DOHH2 (cell line): ENCODE results near the gene CDK13.

Source experiments
- CTCF ChIP-seq: fragments of 200-600 bp; sonication (generic); IDR thresholded peaks from one replicate; pipeline ENCODE4 v1.5.1; 2014; ENCODE audit warnings: antibody characterized with exemption, mild to moderate bottlenecking, low read depth, low read length; ENCODE audit not compliant: poor library complexity, severe bottlenecking
- EZH2phosphoT487 ChIP-seq: fragments of 200-600 bp; sonication (generic); IDR thresholded peaks from 2 replicates; pipeline ENCODE4 v1.6.1; 2017; ENCODE audit warnings: borderline replicate concordance, mild to moderate bottlenecking, antibody characterized with exemption, low read length, moderate library complexity, mixed read lengths

- no peak for TF ChIP-seq CTCF
- TF ChIP-seq EZH2phosphoT487: no peak
Measured at GRCh38 chr7:39952803-39953202, 2.7 kb downstream of the CDK13 start.
